ENCODE measurements around the gene TIPRL. TPM values are rescaled to one million over a fixed set of nuclear protein-coding genes. Genes with fewer than 3 reads are reported as not detected.
"Not testable (repeated sequence)": the region's sequence is repeated elsewhere in the genome, so short reads cannot be mapped to it uniquely, and the experiment has no call there.

TIPRL gene
- total RNA-seq, 1 donor from 2014 or later: 24.5 TPM

- DNase-seq (ENCODE audit: extremely low spot score, unreplicated experiment): no peak
- H3K9me3 Mint-ChIP-seq: peaks cover 4% of the 10 kb centered on the region
- H3K36me3 Mint-ChIP-seq: no peaks in the 10 kb centered on the region
- H3K4me3 Mint-ChIP-seq: no peak overlapping the region
- no peak for TF ChIP-seq CTCF (conservative IDR thresholded peaks at IDR 0.05)
- H3K27ac Mint-ChIP-seq: no peak overlapping the region
- H3K4me1 Mint-ChIP-seq (ENCODE audit: unreplicated experiment): no peaks in the 10 kb centered on the region
- no peaks in the 10 kb centered on the region for H3K27me3 Mint-ChIP-seq
These were observed 7.9 kb upstream of the TIPRL start for GRCh38 chr1:168170564-168171508.

GRCh38 chr1:168172250-168172915 lies 6.4 kb upstream of the TIPRL start:
- H3K4me3 Mint-ChIP-seq: no peak overlapping the region
- H3K36me3 Mint-ChIP-seq: no peaks in the 10 kb centered on the region
- no peaks in the 10 kb centered on the region for H3K27me3 Mint-ChIP-seq
- no peak overlapping the region for H3K27ac Mint-ChIP-seq
- no peaks in the 10 kb centered on the region for H3K4me1 Mint-ChIP-seq (ENCODE audit: unreplicated experiment)
- H3K9me3 Mint-ChIP-seq: peaks cover 4% of the 10 kb centered on the region
- TF ChIP-seq CTCF (conservative IDR thresholded peaks at IDR 0.05): no peak
- DNase-seq (ENCODE audit: extremely low spot score, unreplicated experiment): no peak

- H3K36me3 Mint-ChIP-seq: no peaks in the 10 kb centered on the region
- TF ChIP-seq CTCF (conservative IDR thresholded peaks at IDR 0.05): no peak
- DNase-seq (ENCODE audit: extremely low spot score, unreplicated experiment): no peak
- H3K27me3 Mint-ChIP-seq: no peaks in the 10 kb centered on the region
- no peaks in the 10 kb centered on the region for H3K4me1 Mint-ChIP-seq (ENCODE audit: unreplicated experiment)
- H3K9me3 Mint-ChIP-seq: peaks cover 8% of the 10 kb centered on the region
- no peak overlapping the region for H3K27ac Mint-ChIP-seq
- H3K4me3 Mint-ChIP-seq: no peak overlapping the region
These were observed 530 bp upstream of the TIPRL start for GRCh38 chr1:168178227-168178637.

GRCh38 chr1:168179438-168180147 lies 831 bp downstream of the TIPRL start:
- no peaks in the 10 kb centered on the region for H3K36me3 Mint-ChIP-seq
- DNase-seq (ENCODE audit: extremely low spot score, unreplicated experiment): no peak
- no peaks in the 10 kb centered on the region for H3K4me1 Mint-ChIP-seq (ENCODE audit: unreplicated experiment)
- no peak overlapping the region for H3K4me3 Mint-ChIP-seq
- H3K27me3 Mint-ChIP-seq: no peaks in the 10 kb centered on the region
- no peak for TF ChIP-seq CTCF (conservative IDR thresholded peaks at IDR 0.05)
- H3K27ac Mint-ChIP-seq: no peak overlapping the region
- peaks cover 8% of the 10 kb centered on the region for H3K9me3 Mint-ChIP-seq

- Mint-ChIP-seq H3K4me3 (no peak overlapping the region), H3K36me3 (no peaks in the 10 kb centered on the region), H3K9me3 (peaks cover 8% of the 10 kb centered on the region), H3K4me1 (ENCODE audit: unreplicated experiment) (no peaks in the 10 kb centered on the region), H3K27ac (no peak overlapping the region), H3K27me3 (no peaks in the 10 kb centered on the region)
- DNase-seq (ENCODE audit: extremely low spot score, unreplicated experiment): no peak
- no peak for TF ChIP-seq CTCF (conservative IDR thresholded peaks at IDR 0.05)
These were observed 1.4 kb downstream of the TIPRL start for GRCh38 chr1:168180148-168180524.

GRCh38 chr1:168181063-168181720 lies 2.4 kb downstream of the TIPRL start:
- H3K36me3 Mint-ChIP-seq; DNase-seq (ENCODE audit: extremely low spot score, unreplicated experiment); H3K27ac Mint-ChIP-seq; H3K9me3 Mint-ChIP-seq; H3K4me1 Mint-ChIP-seq (ENCODE audit: unreplicated experiment); H3K27me3 Mint-ChIP-seq; H3K4me3 Mint-ChIP-seq: not testable (repeated sequence)

Data from type B pancreatic cell (in vitro differentiated cells).